Measurements from ENCODE around the gene GNB5.

GNB5 gene

GRCh38 chr15:52217186-52217585 lies 26.0 kb upstream of the GNB5 start:
- DNase-seq = peak; percentile 53
- TF ChIP-seq CTCF (IDR thresholded peaks at IDR 0.05; ENCODE audit: low read depth, low read length) = peak; percentile 43
- Histone ChIP-seq H3K27me3 (no peaks in the 10 kb centered on the region), H3K9me3 (no peaks in the 10 kb centered on the region), H3K4me1 (no peaks in the 10 kb centered on the region), H3K36me3 (no peaks in the 10 kb centered on the region), H3K4me3 (ENCODE audit: low read depth, low read length) (no peak overlapping the region)

- no peak for DNase-seq
- H3K36me3 ChIP-seq = no peaks in the 10 kb centered on the region
- H3K4me1 ChIP-seq = no peaks in the 10 kb centered on the region
- TF ChIP-seq CTCF (IDR thresholded peaks at IDR 0.05; ENCODE audit: low read depth, low read length) = no peak
- H3K27me3 ChIP-seq = no peaks in the 10 kb centered on the region
- H3K4me3 ChIP-seq (ENCODE audit: low read depth, low read length) = no peak overlapping the region
- no peaks in the 10 kb centered on the region for H3K9me3 ChIP-seq
Measured at GRCh38 chr15:52214553-52214952, 23.4 kb upstream of the GNB5 start.

- DNase-seq = no peak
- H3K27me3 ChIP-seq = no peaks in the 10 kb centered on the region
- H3K4me3 ChIP-seq (ENCODE audit: low read depth, low read length) = no peak overlapping the region
- H3K36me3 ChIP-seq = no peaks in the 10 kb centered on the region
- no peaks in the 10 kb centered on the region for H3K4me1 ChIP-seq
- TF ChIP-seq CTCF (IDR thresholded peaks at IDR 0.05; ENCODE audit: low read depth, low read length) = no peak
- no peaks in the 10 kb centered on the region for H3K9me3 ChIP-seq
Measured at GRCh38 chr15:52213206-52213605, 22.0 kb upstream of the GNB5 start.

GRCh38 chr15:52208306-52208946 lies 17.2 kb upstream of the GNB5 start:
- TF ChIP-seq CTCF (IDR thresholded peaks at IDR 0.05; ENCODE audit: low read depth, low read length) = peak; percentile 98
- H3K4me3 ChIP-seq (ENCODE audit: low read depth, low read length) = no peak overlapping the region
- DNase-seq = peak; percentile 78
- H3K36me3 ChIP-seq = no peaks in the 10 kb centered on the region
- no peaks in the 10 kb centered on the region for H3K9me3 ChIP-seq
- peaks cover 4% of the 10 kb centered on the region; the same call in 1 of the 2 replicates for H3K4me1 ChIP-seq
- no peaks in the 10 kb centered on the region for H3K27me3 ChIP-seq

GRCh38 chr15:52207191-52207590 lies 16.0 kb upstream of the GNB5 start:
- no peak for TF ChIP-seq CTCF (IDR thresholded peaks at IDR 0.05; ENCODE audit: low read depth, low read length)
- Histone ChIP-seq H3K4me1 (peaks cover 4% of the 10 kb centered on the region; the same call in 1 of the 2 replicates), H3K36me3 (no peaks in the 10 kb centered on the region), H3K27me3 (no peaks in the 10 kb centered on the region), H3K4me3 (ENCODE audit: low read depth, low read length) (no peak overlapping the region), H3K9me3 (no peaks in the 10 kb centered on the region)
- DNase-seq = no peak

- no peaks in the 10 kb centered on the region for H3K9me3 ChIP-seq
- DNase-seq = no peak
- H3K4me1 ChIP-seq = peaks cover 4% of the 10 kb centered on the region; the same call in 1 of the 2 replicates
Measured at GRCh38 chr15:52206446-52206845, 15.3 kb upstream of the GNB5 start.

More at GRCh38 chr15:52206446-52206845, 15.3 kb upstream of the GNB5 start:
- no peaks in the 10 kb centered on the region for H3K27me3 ChIP-seq
- no peaks in the 10 kb centered on the region for H3K36me3 ChIP-seq
- TF ChIP-seq CTCF (IDR thresholded peaks at IDR 0.05; ENCODE audit: low read depth, low read length) = no peak
- no peak overlapping the region for H3K4me3 ChIP-seq (ENCODE audit: low read depth, low read length)
